K562 (cell line): Measurements from ENCODE around the gene MPIG6B. TPM values are rescaled to one million over a fixed set of nuclear protein-coding genes. Genes with fewer than 3 reads are reported as not detected.

Experiments used
- CCAR2 ChIP-seq: fragments of 200-400 bp; formaldehyde crosslinking; IDR thresholded peaks from 2 replicates; pipeline ENCODE4 v1.6.1; 2017; ENCODE audit warnings: mild to moderate bottlenecking, low read depth, low read length
- CHCHD3 ChIP-seq: fragments of 250-450 bp; sonication (Bioruptor Pico); IDR thresholded peaks from 2 replicates; pipeline ENCODE4 v2.1.2; 2022; ENCODE audit warnings: mild to moderate bottlenecking
- CTBP1 ChIP-seq: fragments of 450-650 bp; IDR thresholded peaks from 2 replicates; pipeline ENCODE4 v1.6.1; 2016; ENCODE audit warnings: borderline replicate concordance
- HNRNPLL ChIP-seq: fragments of 200-400 bp; formaldehyde crosslinking; IDR thresholded peaks from 2 replicates; pipeline ENCODE4 v1.6.1; 2017; ENCODE audit warnings: low read length, low read depth, mild to moderate bottlenecking; ENCODE audit not compliant: poor library complexity, severe bottlenecking
- MLX ChIP-seq, 2 experiments: fragments of 450-650 bp in 1 of 2; sonication (generic) in 1 of 2; formaldehyde crosslinking; conservative IDR thresholded peaks; 2 replicates each; pipeline versions ENCODE4 v1.4.0 to v1.8.1; 2020 to 2022; ENCODE audit warnings: mild to moderate bottlenecking in 1 of 2, missing genetic modification reagents in 1 of 2
- NCOA2 ChIP-seq, 2 experiments: fragments of 450-650 bp; IDR thresholded peaks; 2 replicates each; pipeline ENCODE4 v1.6.1; 2018; ENCODE audit warnings: mild to moderate bottlenecking in 2 of 2, moderate library complexity in 1 of 2; ENCODE audit not compliant: partially characterized antibody in 2 of 2
- PTRF ChIP-seq: fragments of 450-650 bp; IDR thresholded peaks from 2 replicates; pipeline ENCODE4 v1.6.1; 2016; ENCODE audit warnings: mild to moderate bottlenecking, missing genetic modification characterization, missing compliant biosample characterization
- SMARCA5 ChIP-seq: fragments of 450-650 bp; IDR thresholded peaks from 2 replicates; pipeline ENCODE4 v1.6.1; 2016
- SMARCB1 ChIP-seq: IDR thresholded peaks from 2 replicates; pipeline ENCODE4 v1.6.1; 2011; ENCODE audit warnings: improper control_type of control experiment, low read depth; ENCODE audit not compliant: insufficient read length
- THAP12 ChIP-seq: fragments of 250-450 bp; sonication (Bioruptor Pico); IDR thresholded peaks from 2 replicates; pipeline ENCODE4 v1.9.0; 2021; ENCODE audit warnings: mild to moderate bottlenecking, inconsistent platforms
- THAP7 ChIP-seq: fragments of 250-450 bp; sonication (Bioruptor Pico); IDR thresholded peaks from 2 replicates; pipeline ENCODE4 v1.5.0; 2021
- THRB ChIP-seq: fragments of 450-650 bp; formaldehyde crosslinking; conservative IDR thresholded peaks from 2 replicates; pipeline ENCODE4 v1.4.0; 2022; ENCODE audit warnings: mild to moderate bottlenecking, missing genetic modification characterization
- ZNF280A ChIP-seq: fragments of 450-650 bp; IDR thresholded peaks from 2 replicates; pipeline ENCODE4 v1.6.1; 2018; ENCODE audit warnings: mild to moderate bottlenecking, low read depth; ENCODE audit not compliant: partially characterized antibody
- ZNF280B ChIP-seq: fragments of 250-450 bp; sonication (Bioruptor Pico); IDR thresholded peaks from 2 replicates; pipeline ENCODE4 v1.5.1; 2021; ENCODE audit warnings: mild to moderate bottlenecking
- ZNF57 ChIP-seq: fragments of 450-650 bp; formaldehyde crosslinking; IDR thresholded peaks from 2 replicates; pipeline ENCODE4 v1.4.0; 2020; ENCODE audit warnings: mild to moderate bottlenecking, moderate library complexity
- polyA plus RNA-seq, 8 experiments: library from polyadenylated mRNA; depleted of rRNA in 4 of 8; stranded (reverse) in 5 of 8; unstranded in 3 of 8; fragments of >200 nt; fragmentation: Nextera tagmentation in 2 of 8; fragmentation: Illumina TruSeq in 1 of 8; extraction: Ambion mirVana in 2 of 8; extraction: Trizol in 1 of 8; gene quantifications; 2 replicates each; pipeline versions ENCODE4 v1.2.1 to v1.2.3, GENCODE V29; 2011 to 2014; ENCODE audit warnings: inconsistent platforms in 1 of 8, missing spikeins in 1 of 8
- total RNA-seq, 7 experiments: library from RNA; depleted of rRNA in 6 of 7; stranded (reverse); fragments of >200 nt in 6 of 7; fragmentation: Illumina TruSeq in 2 of 7; extraction: Trizol in 2 of 7; gene quantifications; 2 replicates each; pipeline versions ENCODE4 v1.2.1 to v1.2.3, GENCODE V29; 2011 to 2021; ENCODE audit warnings: low replicate concordance in 1 of 7
- TF ChIP-seq, protein P1 (sequence below): fragments of 450-650 bp; formaldehyde crosslinking; IDR thresholded peaks from 2 replicates; pipeline ENCODE4 v1.4.0; 2022; ENCODE audit warnings: missing genetic modification characterization

The MPIG6B gene
- total and polyA plus RNA-seq, 9 of the 15 experiments (the other 6 are each of a cell fraction or from before 2014, with no cell fraction given): 0.11 to 1.2 (median 0.28) TPM; not detected in 1

- TF ChIP-seq HNRNPLL (peak; percentile 12), THRB (CRISPR knock-in tag) (0 out of 2 replicates have a peak, but pooled peaks have one; percentile 54), SMARCB1 (no peak), THAP7 (CRISPR knock-in tag) (peak; percentile 62; the same call in 1 of the 2 replicates), CTBP1 (no peak), SMARCA5 (peak; percentile 44; the same call in 1 of the 2 replicates), ZNF57 (0 out of 2 replicates have a peak, but pooled peaks have one; percentile 6), ZNF280B (CRISPR knock-in tag) (no peak), THAP12 (CRISPR knock-in tag) (no peak), MLX (CRISPR knock-in tag; conservative IDR thresholded peaks at IDR 0.05) (0 out of 4 replicates have a peak, but pooled peaks of 1 of the 2 experiments have one; percentile 19), CHCHD3 (CRISPR knock-in tag) (no peak), ZNF280A (peak; percentile 38), NCOA2 (IDR thresholded peaks at IDR 0.05; ENCODE audit: partially characterized antibody in 2 of 2) (no peak), CCAR2 (0 out of 2 replicates have a peak, but pooled peaks have one; percentile 6), PTRF (no peak)
- TF ChIP-seq, protein P1, sequence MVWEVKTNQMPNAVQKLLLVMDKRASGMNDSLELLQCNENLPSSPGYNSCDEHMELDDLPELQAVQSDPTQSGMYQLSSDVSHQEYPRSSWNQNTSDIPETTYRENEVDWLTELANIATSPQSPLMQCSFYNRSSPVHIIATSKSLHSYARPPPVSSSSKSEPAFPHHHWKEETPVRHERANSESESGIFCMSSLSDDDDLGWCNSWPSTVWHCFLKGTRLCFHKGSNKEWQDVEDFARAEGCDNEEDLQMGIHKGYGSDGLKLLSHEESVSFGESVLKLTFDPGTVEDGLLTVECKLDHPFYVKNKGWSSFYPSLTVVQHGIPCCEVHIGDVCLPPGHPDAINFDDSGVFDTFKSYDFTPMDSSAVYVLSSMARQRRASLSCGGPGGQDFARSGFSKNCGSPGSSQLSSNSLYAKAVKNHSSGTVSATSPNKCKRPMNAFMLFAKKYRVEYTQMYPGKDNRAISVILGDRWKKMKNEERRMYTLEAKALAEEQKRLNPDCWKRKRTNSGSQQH (CRISPR knock-in tag): 0 out of 2 replicates have a peak, but pooled peaks have one; percentile 21
Observed at GRCh38 chr6:31734247-31734820, 11.2 kb downstream of the MPIG6B start (continued).
